Cardiac septum (tissue), 1 donor: ENCODE results near the gene SAMD14. TPM values are rescaled to one million over a fixed set of nuclear protein-coding genes. Genes with fewer than 3 reads are reported as not detected.

Experiments
- DNase-seq: peaks from one replicate; pipeline ENCODE4 v3.0.0-alpha.2; 2020; ENCODE audit warnings: low spot score
- intact Hi-C: fragments of 100-400 bp; cut with DNase I; formaldehyde crosslinking; loops from one replicate; pipeline ENCODE4 v1.14.0; 2022
- total RNA-seq: library from RNA; stranded (reverse); fragmentation: NEBNext Ultra II Directional; extraction: Animal tissue kit (Norgen Biotek cat#: 25700); gene quantifications from one replicate; pipeline ENCODE4 v1.2.1, GENCODE V29; 2021
- donor health status: DM: no; HTN: no; CAD: no.

The SAMD14 gene
- total RNA-seq, 1 donor from 2014 or later = 4.4 TPM

- no peak for DNase-seq
- intact Hi-C loops = no loop called here
Measured at GRCh38 chr17:50106393-50107131, 23.4 kb downstream of the SAMD14 start.

- intact Hi-C loops = no loop called here
- no peak for DNase-seq
Measured at GRCh38 chr17:50105811-50106210, 24.1 kb downstream of the SAMD14 start.

- no peak for DNase-seq
- intact Hi-C loops = no loop called here
Measured at GRCh38 chr17:50103941-50104340, 26.0 kb downstream of the SAMD14 start.

GRCh38 chr17:50103252-50103651 is 26.7 kb downstream of the SAMD14 start:
- DNase-seq = no peak
- intact Hi-C loops = no loop called here

GRCh38 chr17:50102164-50102991 is 27.6 kb downstream of the SAMD14 start:
- intact Hi-C loops = no loop called here
- peak; percentile 92 for DNase-seq

- intact Hi-C loops = no loop called here
- no peak for DNase-seq
Measured at GRCh38 chr17:50101346-50102163, 28.4 kb downstream of the SAMD14 start.

- intact Hi-C loops = no loop called here
- DNase-seq = no peak
Measured at GRCh38 chr17:50100921-50101345, 29.0 kb downstream of the SAMD14 start.

GRCh38 chr17:50100480-50100883 is 29.5 kb downstream of the SAMD14 start:
- intact Hi-C loops = no loop called here
- no peak for DNase-seq

GRCh38 chr17:50099003-50099402 is 31.0 kb downstream of the SAMD14 start:
- DNase-seq = no peak
- intact Hi-C loops = loop anchor here (5.0 kb wide), 1 partner anchor 37 kb away; no protein-coding TSS in a partner anchor

- intact Hi-C loops = loop anchor here (5.0 kb wide), 1 partner anchor 36 kb away; no protein-coding TSS in a partner anchor
- DNase-seq = no peak
Measured at GRCh38 chr17:50098583-50098982, 31.4 kb downstream of the SAMD14 start.

GRCh38 chr17:50097926-50098325 is 32.0 kb downstream of the SAMD14 start:
- no peak for DNase-seq
- intact Hi-C loops = loop anchor here (5.0 kb wide), 1 partner anchor 36 kb away; no protein-coding TSS in a partner anchor

- intact Hi-C loops = loop anchor here (5.0 kb wide), 1 partner anchor 35 kb away; no protein-coding TSS in a partner anchor
- DNase-seq = no peak
Measured at GRCh38 chr17:50097455-50097854, 32.5 kb downstream of the SAMD14 start.

GRCh38 chr17:50096758-50097157 is 33.2 kb downstream of the SAMD14 start:
- intact Hi-C loops = loop anchor here (5.0 kb wide), 1 partner anchor 34 kb away; no protein-coding TSS in a partner anchor
- no peak for DNase-seq

GRCh38 chr17:50096092-50096491 is 33.9 kb downstream of the SAMD14 start:
- DNase-seq = no peak
- intact Hi-C loops = loop anchor here (5.0 kb wide), 1 partner anchor 34 kb away; no protein-coding TSS in a partner anchor

GRCh38 chr17:50095626-50096037 is 34.3 kb downstream of the SAMD14 start:
- no peak for DNase-seq
- intact Hi-C loops = loop anchor here (2.0 to 5.0 kb wide), 2 partner anchors 33 to 65 kb away; no protein-coding TSS in a partner anchor

- intact Hi-C loops = loop anchor here (2.0 to 5.0 kb wide), 3 partner anchors 33 to 202 kb away; no protein-coding TSS in a partner anchor
- DNase-seq = peak; percentile 98
Measured at GRCh38 chr17:50094753-50095619, 35.0 kb downstream of the SAMD14 start, which contains the start of gene PDK2. PDK2 (plus strand) TSS chr17:50095351; CDS start chr17:50095436, 85 bp downstream.

GRCh38 chr17:50094243-50094752 is 35.7 kb downstream of the SAMD14 start:
- intact Hi-C loops = loop anchor here (2.0 to 5.0 kb wide), 2 partner anchors 67 to 203 kb away; no protein-coding TSS in a partner anchor
- peak; percentile 95 for DNase-seq

- no peak for DNase-seq
- intact Hi-C loops = loop anchor here (2.0 to 5.0 kb wide), 2 partner anchors 67 to 203 kb away; no protein-coding TSS in a partner anchor
Measured at GRCh38 chr17:50093807-50094206, 36.2 kb downstream of the SAMD14 start.
